ENCODE data around the gene GPR107. TPM values are rescaled to one million over a fixed set of nuclear protein-coding genes. Genes with fewer than 3 reads are reported as not detected.
A peak's percentile ranks its signal among the peaks of the same experiment; 100 is the strongest.
"Not testable (repeated sequence)": the region's sequence is repeated elsewhere in the genome, so short reads cannot be mapped to it uniquely, and the experiment has no call there.

Gene GPR107
- total RNA-seq, 2 experiments from 2014 or later, result 18.2 to 19.0 TPM

- ATAC-seq (peak; percentile 71), DNase-seq (peak; percentile 63)
- intact Hi-C loops (cut with micrococcal nuclease), result no loop called here
- Mint-ChIP-seq H3K27ac (peak overlapping the region; percentile 91), H3K4me1 (ENCODE audit: low read depth) (peaks cover 80% of the 10 kb centered on the region), H3K36me3 (ENCODE audit: low read depth) (peaks cover 72% of the 10 kb centered on the region), H3K4me3 (peak overlapping the region; percentile 12), H3K27me3 (no peaks in the 10 kb centered on the region), H3K9me3 (peaks cover 4% of the 10 kb centered on the region)
- ChIA-PET POLR2A (interaction anchor here (1.0 to 4.8 kb wide), 6 partner anchors 10 to 61 kb away, joined by 3 to 26 read pairs (median 3); no protein-coding TSS in a partner anchor), CTCF (interaction anchor here (1.2 to 1.9 kb wide), 6 partner anchors 10 to 49 kb away, joined by 3 to 8 read pairs (median 4); no protein-coding TSS in a partner anchor)
- TF ChIP-seq CTCF (IDR thresholded peaks at IDR 0.05), result no peak
These were observed 43.3 kb upstream of the GPR107 start for GRCh38 chr9:130010151-130010988.

- DNase-seq (no peak), ATAC-seq (no peak)
- H3K4me1 Mint-ChIP-seq (ENCODE audit: low read depth), result peaks cover 78% of the 10 kb centered on the region
- no peak overlapping the region for H3K4me3 Mint-ChIP-seq
- peak overlapping the region; percentile 51 for H3K27ac Mint-ChIP-seq
- no peaks in the 10 kb centered on the region for H3K27me3 Mint-ChIP-seq
- intact Hi-C loops (cut with micrococcal nuclease), result no loop called here
- H3K9me3 Mint-ChIP-seq, result peaks cover 12% of the 10 kb centered on the region
- CTCF ChIA-PET, result interaction anchor here (1.3 kb wide), 1 partner anchor 8 kb away, joined by 4 read pairs; no protein-coding TSS in a partner anchor
- POLR2A ChIA-PET, result interaction anchor here (0.7 to 3.0 kb wide), 7 partner anchors 10 to 56 kb away, joined by 3 to 16 read pairs (median 4); no protein-coding TSS in a partner anchor
- H3K36me3 Mint-ChIP-seq (ENCODE audit: low read depth), result peaks cover 75% of the 10 kb centered on the region
- no peak for TF ChIP-seq CTCF (IDR thresholded peaks at IDR 0.05)
These were observed 40.4 kb upstream of the GPR107 start for GRCh38 chr9:130013326-130013725.

DNA sequence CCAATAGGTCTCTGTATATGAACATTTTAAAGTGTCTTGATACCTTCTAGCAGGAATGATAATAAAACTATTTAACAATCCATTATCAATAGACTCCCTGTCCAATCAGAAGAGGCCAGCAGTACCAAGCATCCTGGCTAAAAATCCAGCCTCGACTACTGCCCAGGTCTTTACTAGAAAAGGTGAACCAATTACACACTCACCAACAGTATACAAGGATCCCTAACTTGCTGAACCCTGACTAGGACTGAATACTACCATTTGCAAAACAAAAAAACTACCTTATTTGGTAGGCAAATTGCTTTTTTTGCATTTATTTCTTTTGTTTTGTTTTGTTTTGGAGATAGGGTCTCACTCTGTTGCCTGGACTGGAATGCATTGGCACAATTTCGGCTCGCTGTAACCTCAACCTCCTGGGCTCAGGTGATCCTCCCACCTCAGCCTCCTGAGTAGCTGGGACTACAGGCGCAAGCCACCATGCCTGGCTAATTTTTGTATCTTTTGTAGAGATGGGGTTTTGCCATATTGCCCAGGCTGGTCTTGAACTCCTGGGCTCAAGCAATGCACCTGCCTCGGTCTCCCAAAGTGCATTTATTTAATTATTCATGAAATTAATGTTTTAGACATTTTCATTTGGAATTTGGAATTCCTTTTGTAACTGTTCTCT lies 38.2 kb upstream of the GPR107 start:
- Mint-ChIP-seq H3K27ac (peak overlapping the region; percentile 71), H3K4me1 (ENCODE audit: low read depth) (peaks cover 73% of the 10 kb centered on the region), H3K9me3 (peaks cover 12% of the 10 kb centered on the region), H3K36me3 (ENCODE audit: low read depth) (peaks cover 76% of the 10 kb centered on the region), H3K27me3 (no peaks in the 10 kb centered on the region), H3K4me3 (no peak overlapping the region)
- ATAC-seq, result no peak
- TF ChIP-seq CTCF (IDR thresholded peaks at IDR 0.05), result no peak
- ChIA-PET POLR2A (interaction anchor here (0.6 to 2.5 kb wide), 4 partner anchors 19 to 127 kb away, joined by 3 to 11 read pairs (median 5); partner anchors contain the start of gene GPR107), CTCF (no interaction called here)
- DNase-seq, result no peak
- intact Hi-C loops (cut with micrococcal nuclease), result no loop called here

DNA sequence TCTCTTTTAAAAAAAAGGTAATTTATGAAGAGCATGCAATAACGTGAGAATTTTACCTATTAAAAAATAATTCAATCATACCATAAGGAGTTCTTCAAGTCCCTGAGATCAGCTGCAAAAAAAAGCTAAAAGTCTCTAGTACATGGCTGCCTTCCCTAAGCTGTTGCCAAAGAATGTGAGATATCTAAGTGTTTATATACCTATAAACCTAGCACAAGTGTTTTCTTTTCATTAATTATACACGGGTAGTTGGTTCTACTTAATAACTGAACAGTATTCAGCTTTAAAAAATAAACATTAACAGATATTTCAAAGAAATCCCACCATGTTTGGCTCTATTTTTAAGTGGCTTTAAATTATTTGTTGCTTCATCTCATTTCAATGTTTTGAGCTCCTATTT lies 36.6 kb upstream of the GPR107 start:
- DNase-seq, result no peak
- H3K4me3 Mint-ChIP-seq, result peak overlapping the region; percentile 42
- H3K27me3 Mint-ChIP-seq, result no peaks in the 10 kb centered on the region
- POLR2A ChIA-PET, result interaction anchor here (0.6 to 2.6 kb wide), 15 partner anchors 8 to 130 kb away, joined by 3 to 23 read pairs (median 6); partner anchors contain the start of gene FNBP1
- CTCF ChIA-PET, result interaction anchor here (0.7 to 1.6 kb wide), 5 partner anchors 10 to 25 kb away, joined by 3 to 8 read pairs (median 4); no protein-coding TSS in a partner anchor
- peak overlapping the region; percentile 95 for H3K27ac Mint-ChIP-seq
- intact Hi-C loops (cut with micrococcal nuclease), result no loop called here
- H3K4me1 Mint-ChIP-seq (ENCODE audit: low read depth), result peaks cover 74% of the 10 kb centered on the region
- H3K36me3 Mint-ChIP-seq (ENCODE audit: low read depth), result peaks cover 77% of the 10 kb centered on the region
- no peak for TF ChIP-seq CTCF (IDR thresholded peaks at IDR 0.05)
- H3K9me3 Mint-ChIP-seq, result peaks cover 11% of the 10 kb centered on the region
- no peak for ATAC-seq

GRCh38 chr9:130017510-130017909 lies 36.2 kb upstream of the GPR107 start:
- CTCF ChIA-PET, result interaction anchor here (0.7 to 1.8 kb wide), 5 partner anchors 9 to 25 kb away, joined by 3 to 8 read pairs (median 4); no protein-coding TSS in a partner anchor
- intact Hi-C loops (cut with micrococcal nuclease), result not testable (repeated sequence)
- H3K36me3 Mint-ChIP-seq (ENCODE audit: low read depth), result peaks cover 77% of the 10 kb centered on the region

More at GRCh38 chr9:130017510-130017909, 36.2 kb upstream of the GPR107 start:
- not testable (repeated sequence) for H3K9me3 Mint-ChIP-seq, H3K27me3 Mint-ChIP-seq, DNase-seq, ATAC-seq
- Mint-ChIP-seq H3K27ac (peak overlapping the region; percentile 95), H3K4me1 (ENCODE audit: low read depth) (peaks cover 75% of the 10 kb centered on the region), H3K4me3 (peak overlapping the region; percentile 42)
- POLR2A ChIA-PET, result interaction anchor here (0.7 to 2.6 kb wide), 13 partner anchors 9 to 131 kb away, joined by 3 to 23 read pairs (median 6); partner anchors contain the start of gene FNBP1

All from activated CD8-positive, alpha-beta T cell treated with anti-CD3 and anti-CD28 coated beads for 36 hours (primary cell).